Measurements from ENCODE around the gene LDLRAD1. TPM values are rescaled to one million over a fixed set of nuclear protein-coding genes. Genes with fewer than 3 reads are reported as not detected.

Gene LDLRAD1
- total and polyA plus RNA-seq, 2 of the 13 experiments (the other 11 are each of a cell fraction or from before 2014, with no cell fraction given), result 2.5 to 14.0 TPM

DNA sequence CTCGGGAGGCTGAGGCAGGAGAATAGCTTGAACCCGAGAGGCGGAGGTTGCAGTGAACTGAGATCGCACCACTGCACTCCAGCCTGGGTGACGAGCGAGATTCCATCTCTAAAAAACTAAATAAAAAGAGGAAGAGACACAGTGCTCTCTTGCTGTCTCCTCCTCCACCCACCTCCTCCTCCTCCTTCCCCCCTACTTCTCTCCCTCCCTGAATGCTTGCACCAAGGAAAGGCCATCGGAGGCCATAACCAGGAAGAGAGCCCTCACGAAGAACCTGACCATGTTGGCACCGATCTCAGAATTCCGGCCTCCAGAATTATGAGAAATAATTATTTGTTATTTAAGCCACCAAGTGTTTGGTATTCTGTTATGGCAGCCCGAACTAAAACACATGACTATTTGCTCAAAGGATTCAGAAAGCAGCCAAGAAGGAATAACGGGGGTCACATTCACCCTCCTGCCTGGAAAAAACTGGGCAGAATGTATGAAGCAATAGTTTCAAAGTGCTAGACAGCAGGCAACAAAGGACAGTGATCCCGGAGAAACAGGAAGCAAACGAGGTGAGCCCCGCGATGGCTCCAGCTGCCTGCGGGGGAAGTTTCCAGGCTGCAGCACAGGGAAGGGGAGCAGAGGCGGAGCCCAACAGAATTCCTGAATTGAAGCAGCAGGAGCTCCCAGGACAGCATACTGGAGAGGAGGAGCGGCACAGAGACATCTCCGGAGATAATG is 35.8 kb downstream of the LDLRAD1 start (continued):
- TF ChIP-seq, protein P1, sequence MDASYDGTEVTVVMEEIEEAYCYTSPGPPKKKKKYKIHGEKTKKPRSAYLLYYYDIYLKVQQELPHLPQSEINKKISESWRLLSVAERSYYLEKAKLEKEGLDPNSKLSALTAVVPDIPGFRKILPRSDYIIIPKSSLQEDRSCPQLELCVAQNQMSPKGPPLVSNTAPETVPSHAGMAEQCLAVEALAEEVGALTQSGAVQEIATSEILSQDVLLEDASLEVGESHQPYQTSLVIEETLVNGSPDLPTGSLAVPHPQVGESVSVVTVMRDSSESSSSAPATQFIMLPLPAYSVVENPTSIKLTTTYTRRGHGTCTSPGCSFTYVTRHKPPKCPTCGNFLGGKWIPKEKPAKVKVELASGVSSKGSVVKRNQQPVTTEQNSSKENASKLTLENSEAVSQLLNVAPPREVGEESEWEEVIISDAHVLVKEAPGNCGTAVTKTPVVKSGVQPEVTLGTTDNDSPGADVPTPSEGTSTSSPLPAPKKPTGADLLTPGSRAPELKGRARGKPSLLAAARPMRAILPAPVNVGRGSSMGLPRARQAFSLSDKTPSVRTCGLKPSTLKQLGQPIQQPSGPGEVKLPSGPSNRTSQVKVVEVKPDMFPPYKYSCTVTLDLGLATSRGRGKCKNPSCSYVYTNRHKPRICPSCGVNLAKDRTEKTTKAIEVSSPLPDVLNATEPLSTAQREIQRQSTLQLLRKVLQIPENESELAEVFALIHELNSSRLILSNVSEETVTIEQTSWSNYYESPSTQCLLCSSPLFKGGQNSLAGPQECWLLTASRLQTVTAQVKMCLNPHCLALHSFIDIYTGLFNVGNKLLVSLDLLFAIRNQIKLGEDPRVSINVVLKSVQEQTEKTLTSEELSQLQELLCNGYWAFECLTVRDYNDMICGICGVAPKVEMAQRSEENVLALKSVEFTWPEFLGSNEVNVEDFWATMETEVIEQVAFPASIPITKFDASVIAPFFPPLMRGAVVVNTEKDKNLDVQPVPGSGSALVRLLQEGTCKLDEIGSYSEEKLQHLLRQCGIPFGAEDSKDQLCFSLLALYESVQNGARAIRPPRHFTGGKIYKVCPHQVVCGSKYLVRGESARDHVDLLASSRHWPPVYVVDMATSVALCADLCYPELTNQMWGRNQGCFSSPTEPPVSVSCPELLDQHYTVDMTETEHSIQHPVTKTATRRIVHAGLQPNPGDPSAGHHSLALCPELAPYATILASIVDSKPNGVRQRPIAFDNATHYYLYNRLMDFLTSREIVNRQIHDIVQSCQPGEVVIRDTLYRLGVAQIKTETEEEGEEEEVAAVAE (CRISPR knock-in tag; IDR thresholded peaks at IDR 0.05; ENCODE audit: borderline replicate concordance), result no peak
- TF ChIP-seq, protein P2, sequence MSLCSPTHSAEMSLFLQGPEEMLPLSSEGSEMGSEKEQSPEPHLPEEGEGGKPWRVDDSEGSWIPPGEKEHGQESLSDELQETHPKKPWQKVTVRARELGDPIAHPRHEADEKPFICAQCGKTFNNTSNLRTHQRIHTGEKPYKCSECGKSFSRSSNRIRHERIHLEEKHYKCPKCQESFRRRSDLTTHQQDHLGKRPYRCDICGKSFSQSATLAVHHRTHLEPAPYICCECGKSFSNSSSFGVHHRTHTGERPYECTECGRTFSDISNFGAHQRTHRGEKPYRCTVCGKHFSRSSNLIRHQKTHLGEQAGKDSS (CRISPR knock-in tag; IDR thresholded peaks at IDR 0.05; ENCODE audit: borderline replicate concordance, low read depth), result no peak
- TF ChIP-seq SP4 (CRISPR knock-in tag; IDR thresholded peaks at IDR 0.05), result peak; percentile 30; the same call in 1 of the 2 replicates
- peak; percentile 46 for TF ChIP-seq RBFOX2 (IDR thresholded peaks at IDR 0.05; ENCODE audit: low read depth, low read length)
- TF ChIP-seq, protein P3, sequence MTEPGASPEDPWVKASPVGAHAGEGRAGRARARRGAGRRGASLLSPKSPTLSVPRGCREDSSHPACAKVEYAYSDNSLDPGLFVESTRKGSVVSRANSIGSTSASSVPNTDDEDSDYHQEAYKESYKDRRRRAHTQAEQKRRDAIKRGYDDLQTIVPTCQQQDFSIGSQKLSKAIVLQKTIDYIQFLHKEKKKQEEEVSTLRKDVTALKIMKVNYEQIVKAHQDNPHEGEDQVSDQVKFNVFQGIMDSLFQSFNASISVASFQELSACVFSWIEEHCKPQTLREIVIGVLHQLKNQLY (CRISPR knock-in tag; IDR thresholded peaks at IDR 0.05), result no peak
- TF ChIP-seq SOX13 (IDR thresholded peaks at IDR 0.05), result no peak
- TF ChIP-seq SOX13 (CRISPR knock-in tag; conservative IDR thresholded peaks at IDR 0.05 in 1 of 2, IDR thresholded peaks at IDR 0.05 in 1 of 2), result peak in 1 of 2 experiments; percentile 50; a peak in 2 of 4 replicates
- TF ChIP-seq ZNF768 (CRISPR knock-in tag; IDR thresholded peaks at IDR 0.05), result peak; percentile 47; the same call in 1 of the 2 replicates
- TF ChIP-seq, protein P4, sequence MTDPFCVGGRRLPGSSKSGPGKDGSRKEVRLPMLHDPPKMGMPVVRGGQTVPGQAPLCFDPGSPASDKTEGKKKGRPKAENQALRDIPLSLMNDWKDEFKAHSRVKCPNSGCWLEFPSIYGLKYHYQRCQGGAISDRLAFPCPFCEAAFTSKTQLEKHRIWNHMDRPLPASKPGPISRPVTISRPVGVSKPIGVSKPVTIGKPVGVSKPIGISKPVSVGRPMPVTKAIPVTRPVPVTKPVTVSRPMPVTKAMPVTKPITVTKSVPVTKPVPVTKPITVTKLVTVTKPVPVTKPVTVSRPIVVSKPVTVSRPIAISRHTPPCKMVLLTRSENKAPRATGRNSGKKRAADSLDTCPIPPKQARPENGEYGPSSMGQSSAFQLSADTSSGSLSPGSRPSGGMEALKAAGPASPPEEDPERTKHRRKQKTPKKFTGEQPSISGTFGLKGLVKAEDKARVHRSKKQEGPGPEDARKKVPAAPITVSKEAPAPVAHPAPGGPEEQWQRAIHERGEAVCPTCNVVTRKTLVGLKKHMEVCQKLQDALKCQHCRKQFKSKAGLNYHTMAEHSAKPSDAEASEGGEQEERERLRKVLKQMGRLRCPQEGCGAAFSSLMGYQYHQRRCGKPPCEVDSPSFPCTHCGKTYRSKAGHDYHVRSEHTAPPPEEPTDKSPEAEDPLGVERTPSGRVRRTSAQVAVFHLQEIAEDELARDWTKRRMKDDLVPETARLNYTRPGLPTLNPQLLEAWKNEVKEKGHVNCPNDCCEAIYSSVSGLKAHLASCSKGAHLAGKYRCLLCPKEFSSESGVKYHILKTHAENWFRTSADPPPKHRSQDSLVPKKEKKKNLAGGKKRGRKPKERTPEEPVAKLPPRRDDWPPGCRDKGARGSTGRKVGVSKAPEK (CRISPR knock-in tag; IDR thresholded peaks at IDR 0.05; ENCODE audit: borderline replicate concordance), result no peak
- peak; percentile 80 for TF ChIP-seq ELF1 (CRISPR knock-in tag; IDR thresholded peaks at IDR 0.05)
- 0 out of 2 replicates have a peak, but pooled peaks have one; percentile 43 for TF ChIP-seq ISL2 (CRISPR knock-in tag; IDR thresholded peaks at IDR 0.05)
- TF ChIP-seq, protein P5, sequence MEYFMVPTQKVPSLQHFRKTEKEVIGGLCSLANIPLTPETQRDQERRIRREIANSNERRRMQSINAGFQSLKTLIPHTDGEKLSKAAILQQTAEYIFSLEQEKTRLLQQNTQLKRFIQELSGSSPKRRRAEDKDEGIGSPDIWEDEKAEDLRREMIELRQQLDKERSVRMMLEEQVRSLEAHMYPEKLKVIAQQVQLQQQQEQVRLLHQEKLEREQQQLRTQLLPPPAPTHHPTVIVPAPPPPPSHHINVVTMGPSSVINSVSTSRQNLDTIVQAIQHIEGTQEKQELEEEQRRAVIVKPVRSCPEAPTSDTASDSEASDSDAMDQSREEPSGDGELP (IDR thresholded peaks at IDR 0.05; ENCODE audit: borderline replicate concordance, low read depth), result peak; percentile 54; the same call in 1 of the 2 replicates
- TF ChIP-seq ZNF644 (CRISPR knock-in tag; IDR thresholded peaks at IDR 0.05; ENCODE audit: low read depth), result no peak
- TF ChIP-seq FOXP1 (IDR thresholded peaks at IDR 0.05), result no peak
- TF ChIP-seq FOXP1 (CRISPR knock-in tag; IDR thresholded peaks at IDR 0.05), result peak; percentile 29; the same call in 1 of the 2 replicates
- TF ChIP-seq ZFP82 (CRISPR knock-in tag; IDR thresholded peaks at IDR 0.05; ENCODE audit: borderline replicate concordance), result no peak
- no peak for TF ChIP-seq ZFP41 (CRISPR knock-in tag; IDR thresholded peaks at IDR 0.05; ENCODE audit: borderline replicate concordance)
- peak; percentile 82 for TF ChIP-seq ZNF331 (CRISPR knock-in tag; IDR thresholded peaks at IDR 0.05)

All from HepG2 (cell line).